OCI-LY1 (cell line): Measurements from ENCODE around the gene SDK2.

ENCODE experiments used
- H2AFZ ChIP-seq: fragments of 200-600 bp; sonication (generic), shearing (Covaris generic); 2 replicates; pipeline ENCODE4 v1.6.0; 2014; ENCODE audit warnings: antibody characterized with exemption, mild to moderate bottlenecking, low read length
- H3F3A ChIP-seq: fragments of 200-600 bp; sonication (generic), shearing (Covaris generic); 2 replicates; pipeline ENCODE4 v1.6.0; 2014; ENCODE audit warnings: mild to moderate bottlenecking, antibody characterized with exemption, low read length, moderate library complexity; ENCODE audit not compliant: insufficient read depth
- H3K27ac ChIP-seq: fragments of 200-600 bp; sonication (generic); 2 replicates; pipeline ENCODE4 v1.5.1; 2014; ENCODE audit warnings: low read length, mixed run types, mild to moderate bottlenecking, low read depth; ENCODE audit not compliant: poor library complexity, severe bottlenecking
- H3K27me3 ChIP-seq: fragments of 200-600 bp; sonication (generic); 2 replicates; pipeline ENCODE4 v1.6.0; 2014; ENCODE audit warnings: antibody characterized with exemption, mild to moderate bottlenecking, low read length, moderate library complexity; ENCODE audit not compliant: insufficient read depth
- H3K36me3 ChIP-seq: fragments of 200-600 bp; sonication (generic); 2 replicates; pipeline ENCODE4 v1.6.1; 2014; ENCODE audit warnings: mild to moderate bottlenecking, antibody characterized with exemption, low read length, moderate library complexity, mixed read lengths; ENCODE audit not compliant: insufficient read depth
- H3K4me1 ChIP-seq: fragments of 200-600 bp; sonication (generic); 2 replicates; pipeline ENCODE4 v1.5.1; 2014; ENCODE audit warnings: mild to moderate bottlenecking, low read length, moderate library complexity; ENCODE audit not compliant: insufficient read depth, severe bottlenecking
- H3K4me2 ChIP-seq: fragments of 200-600 bp; sonication (generic), shearing (Covaris generic); 2 replicates; pipeline ENCODE4 v1.6.1; 2014; ENCODE audit warnings: low read length
- H3K4me3 ChIP-seq: fragments of 200-600 bp; sonication (generic); 2 replicates; pipeline ENCODE4 v1.5.1; 2014; ENCODE audit warnings: low read length, low read depth, mild to moderate bottlenecking, mixed read lengths; ENCODE audit not compliant: poor library complexity, severe bottlenecking
- H3K79me2 ChIP-seq: fragments of 200-600 bp; shearing (Covaris generic); 2 replicates; pipeline ENCODE4 v1.6.1; 2016; ENCODE audit warnings: mixed run types, low read length, mixed read lengths; ENCODE audit not compliant: insufficient read depth
- H3K9ac ChIP-seq: fragments of 200-600 bp; sonication (generic), shearing (Covaris generic); 2 replicates; pipeline ENCODE4 v1.6.1; 2014; ENCODE audit warnings: mild to moderate bottlenecking, low read length, mixed read lengths
- H3K9me2 ChIP-seq: fragments of 200-600 bp; sonication (generic), shearing (Covaris generic); 2 replicates; pipeline ENCODE4 v1.6.1; 2014; ENCODE audit warnings: low read depth, mild to moderate bottlenecking, low read length, mixed read lengths
- H3K9me3 ChIP-seq: fragments of 200-600 bp; shearing (Covaris generic); 2 replicates; pipeline ENCODE4 v1.6.1; 2014; ENCODE audit warnings: low read length, mixed read lengths
- H4K20me1 ChIP-seq: fragments of 200-600 bp; sonication (generic), shearing (Covaris generic); 2 replicates; pipeline ENCODE4 v1.6.0; 2016; ENCODE audit warnings: mild to moderate bottlenecking, low read length; ENCODE audit not compliant: insufficient read depth
- EZH2 ChIP-seq: fragments of 200-600 bp; sonication (generic), shearing (Covaris generic); IDR thresholded peaks from 2 replicates; pipeline ENCODE4 v1.8.0; 2017; ENCODE audit warnings: borderline replicate concordance, mixed run types, mild to moderate bottlenecking, antibody characterized with exemption, low read length, moderate library complexity, mixed read lengths
- TF ChIP-seq, protein P1 (sequence below): fragments of 200-600 bp; sonication (generic), shearing (Covaris generic); IDR thresholded peaks from 2 replicates; pipeline ENCODE4 v1.5.1; 2017; ENCODE audit warnings: mild to moderate bottlenecking, antibody characterized with exemption, low read length, moderate library complexity, mixed read lengths

The SDK2 gene

GRCh38 chr17:73359352-73359751 is 284.9 kb downstream of the SDK2 start:
- H4K20me1 ChIP-seq = no peaks in the 10 kb centered on the region
- H3K4me3 ChIP-seq = no peak overlapping the region
- H3K27me3 ChIP-seq = 0 out of 2 replicates have a peak, but pooled peaks cover 6% of the 10 kb centered on the region
- no peaks in the 10 kb centered on the region for H3K4me1 ChIP-seq
- H3F3A ChIP-seq = no peaks in the 10 kb centered on the region
- no peak overlapping the region for H2AFZ ChIP-seq
- H3K9ac ChIP-seq = no peak overlapping the region
- H3K9me3 ChIP-seq = no peaks in the 10 kb centered on the region
- H3K36me3 ChIP-seq = no peaks in the 10 kb centered on the region
- H3K9me2 ChIP-seq = no peaks in the 10 kb centered on the region
- no peaks in the 10 kb centered on the region for H3K79me2 ChIP-seq
- no peak overlapping the region for H3K4me2 ChIP-seq
- no peak overlapping the region for H3K27ac ChIP-seq
- TF ChIP-seq, protein P1, sequence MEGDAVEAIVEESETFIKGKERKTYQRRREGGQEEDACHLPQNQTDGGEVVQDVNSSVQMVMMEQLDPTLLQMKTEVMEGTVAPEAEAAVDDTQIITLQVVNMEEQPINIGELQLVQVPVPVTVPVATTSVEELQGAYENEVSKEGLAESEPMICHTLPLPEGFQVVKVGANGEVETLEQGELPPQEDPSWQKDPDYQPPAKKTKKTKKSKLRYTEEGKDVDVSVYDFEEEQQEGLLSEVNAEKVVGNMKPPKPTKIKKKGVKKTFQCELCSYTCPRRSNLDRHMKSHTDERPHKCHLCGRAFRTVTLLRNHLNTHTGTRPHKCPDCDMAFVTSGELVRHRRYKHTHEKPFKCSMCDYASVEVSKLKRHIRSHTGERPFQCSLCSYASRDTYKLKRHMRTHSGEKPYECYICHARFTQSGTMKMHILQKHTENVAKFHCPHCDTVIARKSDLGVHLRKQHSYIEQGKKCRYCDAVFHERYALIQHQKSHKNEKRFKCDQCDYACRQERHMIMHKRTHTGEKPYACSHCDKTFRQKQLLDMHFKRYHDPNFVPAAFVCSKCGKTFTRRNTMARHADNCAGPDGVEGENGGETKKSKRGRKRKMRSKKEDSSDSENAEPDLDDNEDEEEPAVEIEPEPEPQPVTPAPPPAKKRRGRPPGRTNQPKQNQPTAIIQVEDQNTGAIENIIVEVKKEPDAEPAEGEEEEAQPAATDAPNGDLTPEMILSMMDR = no peak
- TF ChIP-seq EZH2 = no peak

DNA sequence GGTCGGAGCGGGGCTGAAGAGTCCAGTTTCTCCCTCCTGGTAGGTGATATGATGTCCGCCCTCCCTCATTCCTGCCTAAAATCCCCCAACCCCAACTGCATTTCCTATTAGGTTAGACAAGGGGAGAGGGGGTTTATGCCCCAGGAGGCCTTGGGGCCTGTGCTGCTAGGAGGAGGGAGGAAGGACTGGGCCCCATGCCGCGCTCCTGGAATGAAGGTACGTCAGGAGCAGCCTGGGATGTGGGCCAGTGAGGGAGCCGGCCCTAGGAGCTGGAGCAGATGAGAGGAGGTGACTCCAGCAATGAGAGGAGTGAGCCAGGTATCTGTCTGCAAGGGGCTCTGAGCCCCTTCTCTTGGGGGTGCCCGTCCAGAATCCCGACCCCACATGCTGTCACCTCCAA is 285.6 kb downstream of the SDK2 start:
- Histone ChIP-seq H3K27me3 (0 out of 2 replicates have a peak, but pooled peaks cover 6% of the 10 kb centered on the region), H3K27ac (no peak overlapping the region), H3K9me3 (no peaks in the 10 kb centered on the region), H3K4me1 (no peaks in the 10 kb centered on the region), H3F3A (no peaks in the 10 kb centered on the region), H4K20me1 (no peaks in the 10 kb centered on the region), H3K4me2 (no peak overlapping the region), H3K79me2 (no peaks in the 10 kb centered on the region), H3K9me2 (no peaks in the 10 kb centered on the region), H3K36me3 (no peaks in the 10 kb centered on the region), H3K4me3 (no peak overlapping the region), H3K9ac (no peak overlapping the region), H2AFZ (no peak overlapping the region)
- TF ChIP-seq, protein P1 = no peak
- no peak for TF ChIP-seq EZH2

DNA sequence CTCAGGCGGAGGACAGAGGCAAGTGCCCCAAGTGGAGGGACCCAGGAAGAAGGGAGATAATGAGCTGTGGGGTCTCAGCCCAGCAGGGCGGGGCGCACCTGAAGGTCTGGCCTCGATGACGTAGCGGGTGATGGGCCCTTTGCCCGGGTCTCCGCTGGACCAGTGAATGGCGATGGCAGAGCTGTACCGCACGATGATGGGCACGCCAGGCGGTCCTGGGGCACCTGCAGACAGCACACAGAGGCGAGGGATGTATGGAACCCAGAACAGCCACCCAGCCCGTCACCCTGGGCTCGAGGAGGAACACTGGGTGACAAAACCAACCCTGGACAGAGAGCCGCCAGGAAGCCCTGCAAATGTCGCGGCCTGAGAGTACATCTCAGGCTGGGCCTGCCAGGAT is 286.3 kb downstream of the SDK2 start:
- no peak overlapping the region for H3K4me2 ChIP-seq
- no peaks in the 10 kb centered on the region for H3K79me2 ChIP-seq
- 0 out of 2 replicates have a peak, but pooled peaks cover 6% of the 10 kb centered on the region for H3K27me3 ChIP-seq
- no peaks in the 10 kb centered on the region for H3K9me2 ChIP-seq
- H3K9me3 ChIP-seq = no peaks in the 10 kb centered on the region
- H4K20me1 ChIP-seq = no peaks in the 10 kb centered on the region
- H3K36me3 ChIP-seq = no peaks in the 10 kb centered on the region
- no peak overlapping the region for H3K27ac ChIP-seq
- no peak for TF ChIP-seq EZH2
- TF ChIP-seq, protein P1 = no peak
- no peaks in the 10 kb centered on the region for H3F3A ChIP-seq
- H3K4me1 ChIP-seq = no peaks in the 10 kb centered on the region
- no peak overlapping the region for H3K9ac ChIP-seq
- H2AFZ ChIP-seq = no peak overlapping the region
- no peak overlapping the region for H3K4me3 ChIP-seq
